PFSK-1 (cell line): ENCODE data around the gene UNC93A.

ENCODE experiments used
- POLR2AphosphoS5 ChIP-seq: IDR thresholded peaks from 2 replicates; pipeline ENCODE4 v1.6.1; 2012; ENCODE audit warnings: low read depth, mild to moderate bottlenecking, control low read depth, low read length, moderate library complexity
- REST ChIP-seq, 2 experiments: IDR thresholded peaks; 2 replicates each; pipeline versions ENCODE4 v1.6.1 to v1.8.0; 2011 to 2012; ENCODE audit warnings: low read depth in 2 of 2, low read length in 2 of 2, control low read depth in 1 of 2, inconsistent platforms in 1 of 2, mild to moderate bottlenecking in 1 of 2, moderate library complexity in 1 of 2; ENCODE audit not compliant: insufficient read depth in 1 of 2
- SIN3A ChIP-seq: IDR thresholded peaks from 2 replicates; pipeline ENCODE4 v1.6.1; 2012; ENCODE audit warnings: mild to moderate bottlenecking, low read length, moderate library complexity, borderline replicate concordance; ENCODE audit not compliant: insufficient read depth
- TAF1 ChIP-seq: IDR thresholded peaks from 2 replicates; pipeline ENCODE4 v1.6.1; 2012; ENCODE audit warnings: low read length, control low read depth, borderline replicate concordance; ENCODE audit not compliant: insufficient read depth

GRCh38 chr6:167325766-167326165 lies 34.7 kb downstream of the UNC93A start:
- no peak for TF ChIP-seq REST (IDR thresholded peaks at IDR 0.05; ENCODE audit: insufficient read depth in 1 of 2, low read depth in 2 of 2, low read length in 2 of 2)
- no peak for TF ChIP-seq POLR2AphosphoS5
- TF ChIP-seq SIN3A: no peak
- no peak for TF ChIP-seq TAF1
